K562 (cell line): ENCODE data around the gene FMNL1. TPM values are rescaled to one million over a fixed set of nuclear protein-coding genes. Genes with fewer than 3 reads are reported as not detected.
A peak's percentile ranks its signal among the peaks of the same experiment; 100 is the strongest.

ENCODE experiments used
- ATAC-seq: fragments of 200-7000 bp; cut with Tn5 transposase; 3 replicates; pipeline ENCODE4 v1.9.1; 2020; ENCODE audit warnings: moderate library complexity
- BruUV-seq: library from RNA; stranded (reverse); fragments of 400-500 nt; replicated peaks from 2 replicates; lab custom pipeline; 2021; lab: Mats Ljungman, UMichigan
- CTCF ChIA-PET: fragments of 300-600 bp; formaldehyde crosslinking; extraction: SDS; loops from one replicate; lab custom pipeline; 2021; ENCODE audit warnings: low intra/inter-chr PET ratio; lab: Yijun Ruan, JAX
- POLR2A ChIA-PET: fragments of 300-600, 350-650 bp; sonication (Branson Sonifier 250); formaldehyde crosslinking; extraction: SDS; loops from one replicate; lab custom pipeline; 2021; ENCODE audit warnings: antibody characterized with exemption, inconsistent platforms; lab: Yijun Ruan, JAX
- DNase-seq, 4 experiments: peaks; one replicate each; pipeline versions ENCODE4 v3.0.0 to v3.0.0-alpha.2; 2011 to 2018; ENCODE audit warnings: low spot score in 3 of 4, mixed read lengths in 3 of 4; ENCODE audit errors: extremely low read depth in 1 of 4
- FAIRE-seq: peaks from 2 replicates; lab custom pipeline; 2011; peaks lifted over from hg19 to GRCh38; lab: Jason Lieb, UNC
- H2AFZ ChIP-seq: 2 replicates; pipeline ENCODE4 v1.6.0; 2011; ENCODE audit warnings: low read depth, low read length, control low read depth, inconsistent platforms
- H3K27ac ChIP-seq: fragments of 200-600 bp; 3 replicates; pipeline ENCODE4 v1.8.0; 2011; ENCODE audit warnings: low read depth, mild to moderate bottlenecking, control low read depth, inconsistent platforms, low read length, moderate library complexity, mixed read lengths; ENCODE audit errors: extremely low read depth
- H3K27me3 ChIP-seq, 2 experiments: fragments of 300-600 bp in 1 of 2; 2 replicates in 1 of 2; 3 replicates in 1 of 2; pipeline versions ENCODE4 v1.6.0 to v1.8.0; 2011; ENCODE audit warnings: inconsistent platforms in 2 of 2, low read length in 2 of 2, mild to moderate bottlenecking in 1 of 2, mixed read lengths in 1 of 2, moderate library complexity in 1 of 2; ENCODE audit not compliant: control insufficient read depth in 2 of 2, insufficient read depth in 2 of 2
- H3K36me3 ChIP-seq: fragments of 300-600 bp; 3 replicates; pipeline ENCODE4 v1.8.0; 2011; ENCODE audit warnings: mild to moderate bottlenecking, low read length, inconsistent platforms; ENCODE audit not compliant: control insufficient read depth, insufficient read depth
- H3K4me1 ChIP-seq, 2 experiments: fragments of 200-600 bp in 1 of 2; replicated peaks in 1 of 2; 2 replicates in 1 of 2; 3 replicates in 1 of 2; pipeline versions ENCODE4 v1.5.1 to v1.8.0; 2011; ENCODE audit warnings: inconsistent platforms in 2 of 2, low read length in 2 of 2, mild to moderate bottlenecking in 1 of 2, mixed read lengths in 1 of 2, moderate library complexity in 1 of 2; ENCODE audit not compliant: control insufficient read depth in 2 of 2, insufficient read depth in 2 of 2
- H3K4me2 ChIP-seq: 2 replicates; pipeline ENCODE4 v1.6.1; 2011; ENCODE audit warnings: low read length, control low read depth, inconsistent platforms, mixed read lengths; ENCODE audit not compliant: insufficient read depth
- H3K4me3 ChIP-seq: fragments of 200-600 bp; sonication (generic), shearing (Covaris generic); 2 replicates; pipeline ENCODE4 v1.5.1; 2016; ENCODE audit warnings: control low read depth, inconsistent platforms
- H3K79me2 ChIP-seq: fragments of 200-600 bp; 3 replicates; pipeline ENCODE4 v1.8.0; 2011; ENCODE audit warnings: low read length, inconsistent platforms; ENCODE audit not compliant: control insufficient read depth, insufficient read depth
- H3K9ac ChIP-seq, 2 experiments: 2 replicates each; pipeline versions ENCODE4 v1.6.0 to v1.6.1; 2011; ENCODE audit warnings: low read depth in 2 of 2, low read length in 2 of 2, control low read depth in 1 of 2, inconsistent platforms in 1 of 2, mild to moderate bottlenecking in 1 of 2, mixed read lengths in 1 of 2; ENCODE audit not compliant: insufficient read depth in 1 of 2
- H3K9me1 ChIP-seq: one replicate; pipeline ENCODE4 v1.6.0; 2011; ENCODE audit warnings: inconsistent platforms, mild to moderate bottlenecking, low read length, moderate library complexity; ENCODE audit not compliant: control insufficient read depth, insufficient read depth
- H3K9me3 ChIP-seq: replicated peaks from 2 replicates; pipeline ENCODE4 v1.5.1; 2011; ENCODE audit warnings: low read depth, low read length, inconsistent platforms; ENCODE audit not compliant: control insufficient read depth, insufficient read depth
- H4K20me1 ChIP-seq: replicated peaks from 2 replicates; pipeline ENCODE4 v1.6.1; 2011; ENCODE audit warnings: low read length, inconsistent platforms, mixed read lengths; ENCODE audit not compliant: control insufficient read depth, insufficient read depth
- BMI1 ChIP-seq: fragments of 150-350 bp; IDR thresholded peaks from 2 replicates; pipeline ENCODE4 v1.6.1; 2014; ENCODE audit warnings: low read length
- MNT ChIP-seq, 2 experiments: fragments of 450-650 bp; conservative IDR thresholded peaks; 2 replicates each; pipeline ENCODE4 v1.6.1; 2017; ENCODE audit warnings: mild to moderate bottlenecking in 2 of 2, moderate library complexity in 2 of 2
- RBFOX2 ChIP-seq: fragments of 200-400 bp; formaldehyde crosslinking; IDR thresholded peaks from 2 replicates; pipeline ENCODE4 v1.6.1; 2017; ENCODE audit warnings: low read depth, mild to moderate bottlenecking, low read length, moderate library complexity
- RNF2 ChIP-seq: sonication (generic); IDR thresholded peaks from 2 replicates; pipeline ENCODE4 v1.6.1; 2016
- ZC3H11A ChIP-seq: IDR thresholded peaks from 2 replicates; pipeline ENCODE4 v1.6.1; 2012; ENCODE audit warnings: low read depth, low read length, improper control_type of control experiment
- WGBS: fragments of 100-300 bp; shearing (Covaris generic); methylation state at CpG from one replicate; pipeline ENCODE4 v1.1.6; 2016; ENCODE audit warnings: low coverage, mixed read lengths; ENCODE audit not compliant: insufficient coverage; ENCODE audit errors: missing lambda C conversion rate; 5-methylcytosine and 5-hydroxymethylcytosine counted together
- in situ Hi-C: fragments of 300-500 bp; cut with MboI; formaldehyde crosslinking; loops from 4 replicates; pipeline ENCODE4 v1.15.0; 2018; ENCODE audit warnings: inconsistent platforms, mixed read lengths
- intact Hi-C: fragments of 100-400 bp; cut with micrococcal nuclease; formaldehyde crosslinking; loops from 2 replicates; pipeline ENCODE4 v1.14.2; 2022
- polyA plus RNA-seq, 8 experiments: library from polyadenylated mRNA; depleted of rRNA in 4 of 8; stranded (reverse) in 5 of 8; unstranded in 3 of 8; fragments of >200 nt; fragmentation: Nextera tagmentation in 2 of 8; fragmentation: Illumina TruSeq in 1 of 8; extraction: Ambion mirVana in 2 of 8; extraction: Trizol in 1 of 8; gene quantifications; 2 replicates each; pipeline versions ENCODE4 v1.2.1 to v1.2.3, GENCODE V29; 2011 to 2014; ENCODE audit warnings: inconsistent platforms in 1 of 8, missing spikeins in 1 of 8
- total RNA-seq, 7 experiments: library from RNA; depleted of rRNA in 6 of 7; stranded (reverse); fragments of >200 nt in 6 of 7; fragmentation: Illumina TruSeq in 2 of 7; extraction: Trizol in 2 of 7; gene quantifications; 2 replicates each; pipeline versions ENCODE4 v1.2.1 to v1.2.3, GENCODE V29; 2011 to 2021; ENCODE audit warnings: low replicate concordance in 1 of 7

Gene FMNL1
- total and polyA plus RNA-seq, 9 of the 15 experiments (the other 6 are each of a cell fraction or from before 2014, with no cell fraction given) = 0.70 to 36.6 (median 7.7) TPM

DNA sequence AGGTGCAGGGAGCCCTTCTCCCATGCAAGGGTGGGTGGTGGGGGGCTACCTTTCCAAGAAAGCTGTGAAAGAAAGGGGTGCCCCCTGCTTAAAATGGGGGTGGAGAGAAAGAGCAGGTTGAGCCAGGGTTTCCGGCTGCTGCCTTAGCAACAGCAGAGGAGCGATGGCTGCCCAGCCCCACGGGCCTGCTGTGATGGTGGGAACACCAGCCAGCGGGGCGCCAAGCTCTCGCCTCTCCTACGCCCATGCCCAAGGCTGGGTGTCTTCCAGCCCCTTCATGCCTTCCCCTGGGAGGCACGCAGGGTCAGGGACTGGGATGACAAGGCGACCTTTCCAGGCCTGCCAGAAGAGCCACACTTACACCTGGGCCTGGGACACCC, 3.0 kb downstream of the FMNL1 start:
- DNase-seq = no peak
- 91% methylated on average over 5 of the region's 9 CpGs for WGBS
- intact Hi-C loops = no loop called here
- CTCF ChIA-PET = no interaction called here
- peaks cover 70 to 86% of the 10 kb centered on the region in 2 experiments for H3K4me1 ChIP-seq
- FAIRE-seq = no peak
- no peak for TF ChIP-seq ZC3H11A
- no peak for TF ChIP-seq BMI1
- TF ChIP-seq RBFOX2 = peak; percentile 41; the same call in 1 of the 2 replicates
- no peak for TF ChIP-seq RNF2
- TF ChIP-seq MNT (conservative IDR thresholded peaks at IDR 0.05) = no peak
- H4K20me1 ChIP-seq = no peaks in the 10 kb centered on the region
- no peaks in the 10 kb centered on the region for H3K9me3 ChIP-seq
- peak overlapping the region; percentile 77 to 82; a peak in 3 of 4 replicates for H3K9ac ChIP-seq
- H3K9me1 ChIP-seq = no peaks in the 10 kb centered on the region
- no peak overlapping the region for H2AFZ ChIP-seq
- H3K4me3 ChIP-seq = no peak overlapping the region
- in situ Hi-C loops = no loop called here
- peaks cover 71% of the 10 kb centered on the region for H3K79me2 ChIP-seq
- H3K27ac ChIP-seq = peak overlapping the region; percentile 90; the same call in 1 of the 3 replicates
- H3K4me2 ChIP-seq = peak overlapping the region; percentile 82; the same call in 1 of the 2 replicates
- POLR2A ChIA-PET = no interaction called here
- no peaks in the 10 kb centered on the region for H3K27me3 ChIP-seq
- no peak for ATAC-seq
- no peaks in the 10 kb centered on the region for H3K36me3 ChIP-seq
- BruUV-seq = no TSS peak
